GDM1 (cell line): ENCODE data around the gene FBN1.

Source experiments
- DNase-seq: peaks from one replicate; lab custom pipeline; 2025; lab: John Stamatoyannopoulos, UW

Gene FBN1

DNA sequence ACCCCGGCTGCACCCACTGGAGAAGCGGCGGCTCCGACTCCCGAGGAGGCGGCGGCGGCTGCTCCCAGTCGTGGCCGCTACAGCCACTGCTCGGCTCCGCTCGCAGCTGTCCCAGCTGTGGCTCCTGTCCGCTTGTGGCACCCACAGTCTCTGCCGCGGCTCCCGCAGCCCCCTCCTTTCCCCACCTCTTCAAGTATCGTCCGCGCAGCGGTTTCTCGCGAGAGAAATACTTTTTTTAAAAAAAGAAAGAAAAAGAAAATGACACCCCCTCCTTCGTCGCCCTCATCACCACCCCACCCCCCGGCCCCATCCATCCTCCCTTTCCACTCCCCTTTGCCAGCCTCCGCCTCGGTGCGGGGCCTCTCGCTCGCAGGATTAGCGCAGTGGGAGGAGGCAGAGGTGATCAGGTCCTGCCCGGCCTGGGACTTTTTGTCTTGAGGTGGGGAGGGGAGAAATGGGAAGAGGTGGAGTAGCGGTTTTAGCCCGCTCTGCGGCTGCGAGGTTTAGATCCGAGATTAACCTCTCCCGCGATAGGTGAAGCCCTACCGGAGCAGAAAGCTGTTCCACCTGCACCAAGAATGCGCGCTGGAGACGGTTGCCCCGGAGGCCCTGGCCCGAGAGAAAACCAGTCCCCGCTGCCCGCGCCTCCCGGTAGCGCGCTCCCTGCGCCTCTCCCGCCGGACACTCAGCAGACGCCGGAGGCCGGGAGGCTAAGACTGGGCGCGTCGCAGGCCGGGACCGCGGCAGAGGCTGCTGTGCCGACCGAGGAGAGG, at the start of gene FBN1:
TSS of gene FBN1 (minus strand) at position 152 of the 773 bp plus-strand sequence. CDS start 940 bp downstream, outside the sequence.
- DNase-seq, result no peak

DNA sequence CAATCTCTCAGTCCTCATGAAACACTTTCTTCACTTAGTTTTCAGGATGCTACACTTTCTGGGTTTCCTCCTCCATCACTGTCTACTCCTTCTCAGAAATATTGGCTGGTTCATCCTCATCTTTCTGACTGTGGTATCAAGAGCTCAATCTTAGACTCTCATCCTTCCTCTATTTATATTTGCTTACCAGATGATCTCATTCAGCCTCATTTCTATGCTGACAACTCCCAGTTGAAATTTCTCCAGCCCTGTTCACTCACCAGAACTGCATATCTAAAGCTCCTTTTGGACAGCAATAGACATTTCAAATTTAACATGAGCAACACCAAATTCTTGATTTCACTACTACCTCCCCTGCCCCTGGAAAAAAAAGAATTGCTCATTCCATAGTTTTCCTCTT, 48.0 kb upstream of the FBN1 start:
- DNase-seq, result no peak

- no peak for DNase-seq
Observed at GRCh38 chr15:48688493-48688892, 43.0 kb upstream of the FBN1 start.

- no peak for DNase-seq
Observed at GRCh38 chr15:48683991-48684765, 38.7 kb upstream of the FBN1 start.

GRCh38 chr15:48682942-48683651, 37.6 kb upstream of the FBN1 start:
- no peak for DNase-seq

DNA sequence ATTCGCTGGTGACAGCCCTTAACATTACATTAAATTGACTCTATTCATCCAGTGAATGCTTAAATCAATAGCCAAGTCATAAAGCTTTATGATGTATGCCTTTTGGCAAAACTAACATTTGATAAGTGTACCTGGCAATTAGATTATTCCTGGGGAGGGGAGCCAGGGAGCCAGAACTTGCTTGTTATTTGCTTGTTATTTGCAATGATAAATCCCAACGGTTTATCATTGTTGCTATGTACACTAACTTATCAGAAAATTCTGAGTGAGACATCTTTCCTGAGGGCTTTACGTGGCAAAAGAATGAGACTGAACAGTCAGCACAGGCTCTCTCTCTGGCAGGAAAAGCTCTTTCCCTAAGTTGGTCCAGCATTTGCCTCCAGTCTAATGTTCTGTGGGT, 35.8 kb upstream of the FBN1 start:
- no peak for DNase-seq

DNA sequence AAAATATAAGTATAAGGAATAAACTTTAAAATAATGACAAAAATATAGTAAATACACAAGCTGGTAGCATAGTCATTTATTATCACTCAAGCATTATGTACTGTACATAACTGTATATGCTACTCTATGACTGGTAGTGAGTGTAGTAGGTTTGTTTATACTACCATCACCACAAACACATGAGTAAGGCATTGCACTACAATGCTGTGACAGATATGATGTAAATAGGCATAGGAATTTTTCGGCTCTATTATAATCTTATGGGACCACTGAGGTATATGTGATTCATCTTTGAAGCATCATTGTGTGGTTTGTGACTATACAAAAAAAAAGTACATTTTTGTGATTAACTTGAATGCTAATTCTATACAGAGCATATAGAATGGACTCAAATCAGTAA, 35.3 kb upstream of the FBN1 start:
- no peak for DNase-seq

- DNase-seq, result no peak
Observed at GRCh38 chr15:48679952-48680351, 34.4 kb upstream of the FBN1 start.

GRCh38 chr15:48678851-48679250, 33.3 kb upstream of the FBN1 start:
- no peak for DNase-seq

- DNase-seq, result no peak
Observed at GRCh38 chr15:48677821-48678220, 32.3 kb upstream of the FBN1 start.

GRCh38 chr15:48675436-48675835, 29.9 kb upstream of the FBN1 start:
- no peak for DNase-seq

GRCh38 chr15:48674876-48675275, 29.4 kb upstream of the FBN1 start:
- DNase-seq, result no peak

DNA sequence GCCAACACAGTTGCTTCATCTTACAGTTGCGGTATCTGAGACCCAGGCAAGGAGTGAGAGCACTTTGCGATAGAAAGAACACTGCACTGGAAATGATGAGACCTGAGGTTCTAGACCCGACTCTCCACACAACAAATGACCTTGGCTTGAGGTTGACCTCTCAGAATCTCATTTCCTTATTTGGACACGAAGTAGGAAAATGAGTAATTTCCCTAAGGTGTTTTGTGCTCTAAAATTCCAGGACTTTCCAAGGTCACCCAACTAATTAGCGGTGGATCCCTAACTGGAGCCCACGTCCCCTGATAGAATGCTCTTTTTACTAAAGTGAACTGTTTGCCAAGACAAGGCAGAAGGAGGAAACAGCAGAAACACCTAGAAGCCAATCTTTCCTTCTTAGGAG, 26.7 kb upstream of the FBN1 start:
- no peak for DNase-seq

DNA sequence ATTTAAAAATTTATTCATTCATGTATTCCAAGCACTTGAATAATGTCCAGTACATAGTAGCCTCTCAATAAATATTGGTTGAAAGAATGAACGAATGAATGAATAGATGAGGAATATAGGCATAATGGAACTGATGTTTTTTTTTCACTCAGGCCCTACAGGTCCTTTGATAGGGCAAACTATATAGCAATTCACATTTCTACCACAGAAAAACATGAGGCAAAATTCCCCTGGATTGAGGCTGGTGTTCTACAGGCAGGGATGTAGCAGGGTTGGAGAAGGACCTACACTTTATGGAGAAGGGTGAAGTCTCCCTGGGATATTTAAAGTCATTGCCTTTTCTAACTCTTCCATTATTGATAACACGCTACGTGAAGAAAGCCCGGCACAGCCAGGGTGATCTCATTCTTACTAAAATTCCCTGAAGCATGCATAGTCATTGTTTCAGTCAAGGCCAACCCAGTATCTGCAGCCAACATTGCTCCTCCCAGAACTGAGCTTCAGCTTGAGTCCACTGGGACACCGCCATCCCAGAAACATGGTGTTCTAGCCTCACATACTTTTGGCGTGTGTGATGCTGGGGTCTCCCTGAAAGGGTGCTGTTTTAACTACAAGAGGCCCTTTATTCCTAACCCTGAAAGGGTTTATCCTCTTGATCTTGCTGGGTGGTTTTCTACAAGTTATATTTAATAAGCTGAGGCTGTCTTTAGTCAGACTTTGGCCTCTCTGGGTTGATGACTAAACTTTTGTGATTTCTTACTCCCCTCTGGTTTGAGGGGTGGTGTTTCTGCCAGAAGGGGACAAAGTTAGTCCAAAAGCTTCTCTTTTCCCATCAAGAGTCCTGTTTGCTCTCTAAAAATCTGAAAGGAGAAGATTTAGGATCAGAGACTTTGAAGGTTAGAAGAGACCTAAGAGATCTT, 25.9 kb upstream of the FBN1 start:
- no peak for DNase-seq

DNA sequence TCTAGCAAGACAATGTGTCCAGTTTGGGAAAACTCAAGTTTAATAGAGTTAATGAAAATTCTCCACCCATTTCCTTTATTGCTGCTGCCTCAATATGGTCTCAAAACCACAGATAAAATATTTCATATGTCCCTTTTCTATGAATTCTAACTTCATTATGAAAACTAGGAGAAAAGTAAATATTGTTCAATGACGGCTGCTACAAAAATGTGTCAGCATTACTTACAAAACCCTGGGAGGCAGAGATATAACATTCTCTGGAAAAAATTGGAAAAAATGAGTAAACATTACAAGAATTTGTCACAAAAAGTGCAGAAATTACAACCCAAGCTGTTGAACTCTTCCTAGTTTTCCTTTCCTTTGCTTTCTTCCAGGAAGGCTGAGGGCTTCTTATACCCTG, 22.2 kb upstream of the FBN1 start:
- DNase-seq, result no peak

GRCh38 chr15:48664436-48664835, 18.9 kb upstream of the FBN1 start:
- DNase-seq, result no peak

GRCh38 chr15:48657950-48658591, 12.6 kb upstream of the FBN1 start:
- DNase-seq, result no peak

DNA sequence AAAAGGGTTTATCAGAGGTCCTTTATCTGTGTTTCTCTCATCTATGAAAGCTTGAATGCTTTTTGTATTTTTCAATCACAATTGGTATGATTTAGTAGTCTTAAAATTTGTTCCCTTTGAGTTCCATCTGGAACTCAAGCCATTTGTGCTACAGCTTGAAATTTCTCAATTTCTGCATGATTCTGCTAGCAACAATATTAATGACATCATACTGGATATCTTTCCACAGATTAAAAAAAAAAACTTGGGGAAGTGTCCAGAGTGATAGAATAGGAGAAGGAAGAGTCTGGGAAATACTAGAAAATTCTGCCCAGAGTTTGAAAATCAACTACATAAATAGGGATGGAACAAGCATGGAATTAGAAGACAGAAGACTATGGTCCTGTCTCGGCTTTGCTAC, 9.3 kb upstream of the FBN1 start:
- no peak for DNase-seq

- DNase-seq, result no peak
Observed at GRCh38 chr15:48653913-48654670, 8.6 kb upstream of the FBN1 start.

- no peak for DNase-seq
Observed at GRCh38 chr15:48653216-48653615, 7.7 kb upstream of the FBN1 start.
